Measurements from ENCODE around the gene TRANK1. TPM values are rescaled to one million over a fixed set of nuclear protein-coding genes. Genes with fewer than 3 reads are reported as not detected.

Gene TRANK1
- total RNA-seq, 1 donor from 2014 or later: 3.4 TPM

GRCh38 chr3:36812240-36812639 is 132.6 kb downstream of the TRANK1 start:
- DNase-seq (ENCODE audit: low spot score): no peak
- intact Hi-C loops (cut with micrococcal nuclease): no loop called here

GRCh38 chr3:36811768-36812167 is 133.1 kb downstream of the TRANK1 start:
- H3K27me3 Mint-ChIP-seq (ENCODE audit: insufficient read depth): peaks cover 14% of the 10 kb centered on the region
- H3K9me3 Mint-ChIP-seq: no peaks in the 10 kb centered on the region
- no peaks in the 10 kb centered on the region for H3K4me1 Mint-ChIP-seq (ENCODE audit: low read depth)
- H3K36me3 Mint-ChIP-seq (ENCODE audit: low read depth): no peaks in the 10 kb centered on the region
- H3K4me3 Mint-ChIP-seq: no peak overlapping the region
- DNase-seq (ENCODE audit: low spot score): no peak
- H3K27ac Mint-ChIP-seq: no peak overlapping the region
- intact Hi-C loops (cut with micrococcal nuclease): no loop called here

More at GRCh38 chr3:36812240-36812639, 132.6 kb downstream of the TRANK1 start:
- no peak overlapping the region for H3K4me3 Mint-ChIP-seq
- peaks cover 13% of the 10 kb centered on the region for H3K27me3 Mint-ChIP-seq (ENCODE audit: insufficient read depth)
- H3K27ac Mint-ChIP-seq: no peak overlapping the region
- no peaks in the 10 kb centered on the region for H3K9me3 Mint-ChIP-seq
- H3K4me1 Mint-ChIP-seq (ENCODE audit: low read depth): no peaks in the 10 kb centered on the region
- no peaks in the 10 kb centered on the region for H3K36me3 Mint-ChIP-seq (ENCODE audit: low read depth)

- intact Hi-C loops (cut with micrococcal nuclease): no loop called here
- peaks cover 22% of the 10 kb centered on the region for H3K27me3 Mint-ChIP-seq (ENCODE audit: insufficient read depth)
- no peak for DNase-seq (ENCODE audit: low spot score)
- no peaks in the 10 kb centered on the region for H3K4me1 Mint-ChIP-seq (ENCODE audit: low read depth)
- H3K9me3 Mint-ChIP-seq: peaks cover 6% of the 10 kb centered on the region
- H3K36me3 Mint-ChIP-seq (ENCODE audit: low read depth): no peaks in the 10 kb centered on the region
- no peak overlapping the region for H3K4me3 Mint-ChIP-seq
- no peak overlapping the region for H3K27ac Mint-ChIP-seq
Observed at GRCh38 chr3:36804295-36805055, 140.4 kb downstream of the TRANK1 start.

- Mint-ChIP-seq H3K4me1 (ENCODE audit: low read depth) (no peaks in the 10 kb centered on the region), H3K27ac (no peak overlapping the region), H3K9me3 (peaks cover 6% of the 10 kb centered on the region), H3K27me3 (ENCODE audit: insufficient read depth) (peaks cover 19% of the 10 kb centered on the region), H3K4me3 (no peak overlapping the region), H3K36me3 (ENCODE audit: low read depth) (no peaks in the 10 kb centered on the region)
- intact Hi-C loops (cut with micrococcal nuclease): no loop called here
- no peak for DNase-seq (ENCODE audit: low spot score)
Observed at GRCh38 chr3:36803091-36803791, 141.6 kb downstream of the TRANK1 start.

- Mint-ChIP-seq H3K4me3 (no peak overlapping the region), H3K27me3 (ENCODE audit: insufficient read depth) (peaks cover 4% of the 10 kb centered on the region), H3K36me3 (ENCODE audit: low read depth) (no peaks in the 10 kb centered on the region), H3K9me3 (no peaks in the 10 kb centered on the region), H3K27ac (no peak overlapping the region), H3K4me1 (ENCODE audit: low read depth) (no peaks in the 10 kb centered on the region)
- no peak for DNase-seq (ENCODE audit: low spot score)
- intact Hi-C loops (cut with micrococcal nuclease): no loop called here
Observed at GRCh38 chr3:36800533-36801116, 144.2 kb downstream of the TRANK1 start.

GRCh38 chr3:36796881-36797280 is 148.0 kb downstream of the TRANK1 start:
- Mint-ChIP-seq H3K27ac (no peak overlapping the region), H3K27me3 (ENCODE audit: insufficient read depth) (peaks cover 13% of the 10 kb centered on the region), H3K9me3 (no peaks in the 10 kb centered on the region), H3K4me1 (ENCODE audit: low read depth) (no peaks in the 10 kb centered on the region), H3K36me3 (ENCODE audit: low read depth) (no peaks in the 10 kb centered on the region), H3K4me3 (no peak overlapping the region)
- no peak for DNase-seq (ENCODE audit: low spot score)
- intact Hi-C loops (cut with micrococcal nuclease): no loop called here

- Mint-ChIP-seq H3K9me3 (no peaks in the 10 kb centered on the region), H3K4me3 (no peak overlapping the region), H3K27me3 (ENCODE audit: insufficient read depth) (peaks cover 13% of the 10 kb centered on the region), H3K4me1 (ENCODE audit: low read depth) (no peaks in the 10 kb centered on the region), H3K27ac (no peak overlapping the region), H3K36me3 (ENCODE audit: low read depth) (no peaks in the 10 kb centered on the region)
- intact Hi-C loops (cut with micrococcal nuclease): no loop called here
- DNase-seq (ENCODE audit: low spot score): no peak
Observed at GRCh38 chr3:36796161-36796560, 148.7 kb downstream of the TRANK1 start.

GRCh38 chr3:36795622-36796021 is 149.2 kb downstream of the TRANK1 start:
- H3K27me3 Mint-ChIP-seq (ENCODE audit: insufficient read depth): peaks cover 11% of the 10 kb centered on the region
- H3K36me3 Mint-ChIP-seq (ENCODE audit: low read depth): no peaks in the 10 kb centered on the region
- no peaks in the 10 kb centered on the region for H3K4me1 Mint-ChIP-seq (ENCODE audit: low read depth)
- no peak for DNase-seq (ENCODE audit: low spot score)
- no peaks in the 10 kb centered on the region for H3K9me3 Mint-ChIP-seq
- H3K4me3 Mint-ChIP-seq: no peak overlapping the region
- H3K27ac Mint-ChIP-seq: no peak overlapping the region
- intact Hi-C loops (cut with micrococcal nuclease): no loop called here

GRCh38 chr3:36792342-36792741 is 152.5 kb downstream of the TRANK1 start:
- DNase-seq (ENCODE audit: low spot score): no peak
- H3K36me3 Mint-ChIP-seq (ENCODE audit: low read depth): no peaks in the 10 kb centered on the region
- H3K4me1 Mint-ChIP-seq (ENCODE audit: low read depth): no peaks in the 10 kb centered on the region
- intact Hi-C loops (cut with micrococcal nuclease): loop anchor here (1.0 kb wide), 2 partner anchors 77 to 166 kb away; no protein-coding TSS in a partner anchor
- no peak overlapping the region for H3K4me3 Mint-ChIP-seq
- H3K27ac Mint-ChIP-seq: no peak overlapping the region
- peaks cover 17% of the 10 kb centered on the region for H3K27me3 Mint-ChIP-seq (ENCODE audit: insufficient read depth)
- H3K9me3 Mint-ChIP-seq: no peaks in the 10 kb centered on the region

GRCh38 chr3:36790765-36791164 is 154.1 kb downstream of the TRANK1 start:
- H3K9me3 Mint-ChIP-seq: no peaks in the 10 kb centered on the region
- H3K36me3 Mint-ChIP-seq (ENCODE audit: low read depth): no peaks in the 10 kb centered on the region
- H3K4me3 Mint-ChIP-seq: no peak overlapping the region
- no peaks in the 10 kb centered on the region for H3K4me1 Mint-ChIP-seq (ENCODE audit: low read depth)
- H3K27me3 Mint-ChIP-seq (ENCODE audit: insufficient read depth): peaks cover 23% of the 10 kb centered on the region
- intact Hi-C loops (cut with micrococcal nuclease): no loop called here
- no peak for DNase-seq (ENCODE audit: low spot score)
- H3K27ac Mint-ChIP-seq: no peak overlapping the region

- intact Hi-C loops (cut with micrococcal nuclease): no loop called here
- Mint-ChIP-seq H3K27me3 (ENCODE audit: insufficient read depth) (peaks cover 19% of the 10 kb centered on the region), H3K4me3 (no peak overlapping the region), H3K4me1 (ENCODE audit: low read depth) (no peaks in the 10 kb centered on the region), H3K36me3 (ENCODE audit: low read depth) (no peaks in the 10 kb centered on the region), H3K9me3 (no peaks in the 10 kb centered on the region), H3K27ac (no peak overlapping the region)
- no peak for DNase-seq (ENCODE audit: low spot score)
Observed at GRCh38 chr3:36786921-36787890, 157.6 kb downstream of the TRANK1 start.

- intact Hi-C loops (cut with micrococcal nuclease): no loop called here
- DNase-seq (ENCODE audit: low spot score): no peak
- Mint-ChIP-seq H3K27me3 (ENCODE audit: insufficient read depth) (peaks cover 19% of the 10 kb centered on the region), H3K27ac (no peak overlapping the region), H3K4me3 (no peak overlapping the region), H3K36me3 (ENCODE audit: low read depth) (no peaks in the 10 kb centered on the region), H3K9me3 (no peaks in the 10 kb centered on the region), H3K4me1 (ENCODE audit: low read depth) (no peaks in the 10 kb centered on the region)
Observed at GRCh38 chr3:36784138-36784635, 160.7 kb downstream of the TRANK1 start.

All from activated T-helper 1 cell treated with anti-CD3 and anti-CD28 coated beads, Interleukin-12 subunit alpha, Interleukin-12 subunit beta, Interleukin-2, Interleukin-4 antibody, amounts not matched to agents 30 ng/mL and 10 ng/mL and 1 ng/mL, durations not matched to agents 14 hours and 24 hours and 36 hours (primary cell).